OCI-LY1 (cell line): Measurements from ENCODE around the gene ZBTB20.

Experiments
- EZH2 ChIP-seq: fragments of 200-600 bp; sonication (generic), shearing (Covaris generic); IDR thresholded peaks from 2 replicates; pipeline ENCODE4 v1.8.0; 2017; ENCODE audit warnings: borderline replicate concordance, mixed run types, mild to moderate bottlenecking, antibody characterized with exemption, low read length, moderate library complexity, mixed read lengths
- TF ChIP-seq, protein P1 (sequence below): fragments of 200-600 bp; sonication (generic), shearing (Covaris generic); IDR thresholded peaks from 2 replicates; pipeline ENCODE4 v1.5.1; 2017; ENCODE audit warnings: mild to moderate bottlenecking, antibody characterized with exemption, low read length, moderate library complexity, mixed read lengths

DNA sequence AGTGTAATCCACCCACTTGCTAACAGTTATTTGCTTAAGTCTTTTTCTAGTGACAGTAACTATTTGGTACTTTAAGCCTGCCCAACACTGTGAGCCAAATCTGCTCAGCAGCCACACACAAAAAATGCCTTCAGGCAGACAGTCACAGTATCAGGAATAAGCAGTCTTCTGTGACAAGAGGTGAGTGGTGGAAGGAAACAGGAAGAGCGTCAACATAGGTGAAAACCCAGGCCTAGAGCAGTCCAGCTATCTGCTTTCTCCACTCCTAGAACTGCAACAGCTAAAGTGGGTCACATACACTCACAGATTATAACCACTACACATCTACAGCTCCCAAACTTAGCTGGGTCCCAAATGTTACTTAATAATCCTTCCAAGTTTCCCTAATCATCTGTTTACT lies 213.7 kb downstream of the ZBTB20 start:
- no peak for TF ChIP-seq EZH2
- TF ChIP-seq, protein P1, sequence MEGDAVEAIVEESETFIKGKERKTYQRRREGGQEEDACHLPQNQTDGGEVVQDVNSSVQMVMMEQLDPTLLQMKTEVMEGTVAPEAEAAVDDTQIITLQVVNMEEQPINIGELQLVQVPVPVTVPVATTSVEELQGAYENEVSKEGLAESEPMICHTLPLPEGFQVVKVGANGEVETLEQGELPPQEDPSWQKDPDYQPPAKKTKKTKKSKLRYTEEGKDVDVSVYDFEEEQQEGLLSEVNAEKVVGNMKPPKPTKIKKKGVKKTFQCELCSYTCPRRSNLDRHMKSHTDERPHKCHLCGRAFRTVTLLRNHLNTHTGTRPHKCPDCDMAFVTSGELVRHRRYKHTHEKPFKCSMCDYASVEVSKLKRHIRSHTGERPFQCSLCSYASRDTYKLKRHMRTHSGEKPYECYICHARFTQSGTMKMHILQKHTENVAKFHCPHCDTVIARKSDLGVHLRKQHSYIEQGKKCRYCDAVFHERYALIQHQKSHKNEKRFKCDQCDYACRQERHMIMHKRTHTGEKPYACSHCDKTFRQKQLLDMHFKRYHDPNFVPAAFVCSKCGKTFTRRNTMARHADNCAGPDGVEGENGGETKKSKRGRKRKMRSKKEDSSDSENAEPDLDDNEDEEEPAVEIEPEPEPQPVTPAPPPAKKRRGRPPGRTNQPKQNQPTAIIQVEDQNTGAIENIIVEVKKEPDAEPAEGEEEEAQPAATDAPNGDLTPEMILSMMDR = no peak
